ENCODE data around the gene WDR19. TPM values are rescaled to one million over a fixed set of nuclear protein-coding genes. Genes with fewer than 3 reads are reported as not detected.
"Not testable (repeated sequence)": the region's sequence is repeated elsewhere in the genome, so short reads cannot be mapped to it uniquely, and the experiment has no call there.

Gene WDR19
- total RNA-seq, 2 experiments from 2014 or later: 10.0 to 11.8 TPM

GRCh38 chr4:39235696-39236095, 53.4 kb downstream of the WDR19 start:
- ChIA-PET POLR2A (no interaction called here), CTCF (no interaction called here)
- Mint-ChIP-seq H3K27me3 (no peaks in the 10 kb centered on the region), H3K4me3 (no peak overlapping the region), H3K4me1 (peaks cover 2% of the 10 kb centered on the region), H3K9me3 (no peaks in the 10 kb centered on the region), H3K36me3 (ENCODE audit: low read depth) (no peaks in the 10 kb centered on the region), H3K27ac (no peak overlapping the region)
- no peak for DNase-seq

DNA sequence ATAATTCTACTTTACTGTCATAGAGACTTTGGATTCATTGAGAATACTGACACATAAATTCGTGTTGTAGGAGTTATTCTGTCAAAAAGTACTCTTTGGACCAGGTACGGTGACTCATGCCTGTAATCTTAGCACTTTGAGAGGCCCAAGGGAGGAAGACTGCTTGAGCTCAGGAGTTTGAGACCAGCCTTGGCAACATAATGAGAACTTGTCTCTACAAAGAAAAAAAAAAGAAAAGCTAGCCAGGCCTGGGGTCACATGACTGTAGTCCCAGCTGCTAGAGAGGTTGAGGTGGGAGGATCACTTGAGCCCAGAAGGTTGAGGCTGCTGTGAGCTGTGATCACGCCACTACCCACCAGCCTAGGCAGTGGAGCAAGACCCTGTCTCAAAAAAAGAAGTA, 54.9 kb downstream of the WDR19 start:
- DNase-seq: no peak
- Mint-ChIP-seq H3K27ac (no peak overlapping the region), H3K36me3 (ENCODE audit: low read depth) (no peaks in the 10 kb centered on the region), H3K4me1 (peaks cover 2% of the 10 kb centered on the region), H3K9me3 (no peaks in the 10 kb centered on the region), H3K4me3 (no peak overlapping the region), H3K27me3 (no peaks in the 10 kb centered on the region)
- ChIA-PET POLR2A (no interaction called here), CTCF (no interaction called here)

GRCh38 chr4:39243462-39243861, 61.1 kb downstream of the WDR19 start:
- H3K36me3 Mint-ChIP-seq (ENCODE audit: low read depth): peaks cover 5% of the 10 kb centered on the region
- DNase-seq: no peak
- H3K4me1 Mint-ChIP-seq: peaks cover 2% of the 10 kb centered on the region
- CTCF ChIA-PET: no interaction called here
- POLR2A ChIA-PET: no interaction called here
- H3K27ac Mint-ChIP-seq: no peak overlapping the region
- H3K27me3 Mint-ChIP-seq: no peaks in the 10 kb centered on the region
- no peak overlapping the region for H3K4me3 Mint-ChIP-seq
- peaks cover 2% of the 10 kb centered on the region for H3K9me3 Mint-ChIP-seq

DNA sequence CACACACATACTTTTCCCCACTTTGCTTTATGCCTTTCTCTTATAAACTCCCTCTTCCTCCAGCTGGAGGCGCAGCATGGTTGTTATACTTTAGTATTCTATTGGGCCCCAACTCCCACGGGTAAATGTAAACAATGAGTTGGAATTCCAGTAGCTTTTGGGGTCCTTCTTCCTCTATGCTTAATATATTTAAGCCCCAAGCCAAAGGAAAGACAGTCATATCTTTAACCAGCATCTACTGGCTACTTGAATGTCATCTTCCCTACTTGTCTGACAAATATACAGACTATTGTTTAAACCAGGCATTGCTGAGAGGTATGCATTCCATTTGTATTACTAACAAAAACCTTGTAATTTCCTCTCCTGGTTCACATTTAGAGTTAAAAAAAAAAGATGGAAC, 72.9 kb downstream of the WDR19 start:
- Mint-ChIP-seq H3K36me3 (ENCODE audit: low read depth) (peaks cover 2% of the 10 kb centered on the region), H3K4me3 (no peak overlapping the region), H3K27me3 (no peaks in the 10 kb centered on the region), H3K9me3 (no peaks in the 10 kb centered on the region), H3K27ac (no peak overlapping the region), H3K4me1 (no peaks in the 10 kb centered on the region)
- CTCF ChIA-PET: interaction anchor here (0.6 kb wide), 1 partner anchor 373 kb away, joined by 4 read pairs; no protein-coding TSS in a partner anchor
- DNase-seq: no peak
- POLR2A ChIA-PET: no interaction called here

- no peak overlapping the region for H3K4me3 Mint-ChIP-seq
- POLR2A ChIA-PET: no interaction called here
- H3K27me3 Mint-ChIP-seq: no peaks in the 10 kb centered on the region
- peaks cover 2% of the 10 kb centered on the region for H3K36me3 Mint-ChIP-seq (ENCODE audit: low read depth)
- CTCF ChIA-PET: interaction anchor here (0.6 kb wide), 1 partner anchor 53 kb away, joined by 3 read pairs; no protein-coding TSS in a partner anchor
- DNase-seq: no peak
- H3K4me1 Mint-ChIP-seq: no peaks in the 10 kb centered on the region
- H3K9me3 Mint-ChIP-seq: no peaks in the 10 kb centered on the region
- H3K27ac Mint-ChIP-seq: no peak overlapping the region
Measured at GRCh38 chr4:39255871-39256270, 73.5 kb downstream of the WDR19 start.

DNA sequence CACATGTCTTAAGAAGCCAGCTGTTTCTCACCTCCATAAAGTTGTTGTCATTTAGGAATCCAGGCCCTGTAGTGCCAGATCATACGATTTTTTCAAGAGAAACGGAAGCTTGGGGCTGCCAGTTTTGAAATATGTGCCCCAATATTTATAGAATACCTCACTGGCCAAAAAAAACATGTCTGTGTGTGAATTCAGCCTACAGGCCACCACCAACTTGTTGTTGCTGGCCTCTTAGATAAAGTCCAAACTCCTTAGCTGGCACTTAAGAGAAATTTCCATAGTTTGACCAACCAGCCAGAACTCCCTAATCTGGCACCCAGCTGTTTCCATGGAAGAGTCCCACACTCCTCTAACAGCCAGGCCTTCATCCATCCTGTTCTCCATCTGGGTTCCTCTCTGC, 74.1 kb downstream of the WDR19 start:
- CTCF ChIA-PET: no interaction called here
- Mint-ChIP-seq H3K9me3 (no peaks in the 10 kb centered on the region), H3K4me3 (no peak overlapping the region)

GRCh38 chr4:39259571-39260330, 77.4 kb downstream of the WDR19 start:
- DNase-seq: no peak
- no peak overlapping the region for H3K4me3 Mint-ChIP-seq
- ChIA-PET POLR2A (no interaction called here), CTCF (interaction anchor here (0.6 to 0.7 kb wide), 2 partner anchors 690 to 731 kb away, joined by 3 to 4 read pairs; no protein-coding TSS in a partner anchor)
- no peak overlapping the region for H3K27ac Mint-ChIP-seq
- peaks cover 5% of the 10 kb centered on the region for H3K36me3 Mint-ChIP-seq (ENCODE audit: low read depth)
- H3K9me3 Mint-ChIP-seq: no peaks in the 10 kb centered on the region
- H3K4me1 Mint-ChIP-seq: no peaks in the 10 kb centered on the region
- no peaks in the 10 kb centered on the region for H3K27me3 Mint-ChIP-seq

More for the DNA sequence above, 74.1 kb downstream of the WDR19 start:
- no peak for DNase-seq
- Mint-ChIP-seq H3K4me1 (no peaks in the 10 kb centered on the region), H3K27me3 (no peaks in the 10 kb centered on the region), H3K27ac (no peak overlapping the region), H3K36me3 (ENCODE audit: low read depth) (peaks cover 5% of the 10 kb centered on the region)
- POLR2A ChIA-PET: no interaction called here

GRCh38 chr4:39263895-39264294, 81.6 kb downstream of the WDR19 start:
- H3K4me1 Mint-ChIP-seq: no peaks in the 10 kb centered on the region
- H3K4me3 Mint-ChIP-seq: no peak overlapping the region
- no peak for DNase-seq
- no peaks in the 10 kb centered on the region for H3K27me3 Mint-ChIP-seq
- ChIA-PET CTCF (no interaction called here), POLR2A (no interaction called here)
- H3K9me3 Mint-ChIP-seq: no peaks in the 10 kb centered on the region
- H3K27ac Mint-ChIP-seq: no peak overlapping the region
- H3K36me3 Mint-ChIP-seq (ENCODE audit: low read depth): peaks cover 5% of the 10 kb centered on the region

DNA sequence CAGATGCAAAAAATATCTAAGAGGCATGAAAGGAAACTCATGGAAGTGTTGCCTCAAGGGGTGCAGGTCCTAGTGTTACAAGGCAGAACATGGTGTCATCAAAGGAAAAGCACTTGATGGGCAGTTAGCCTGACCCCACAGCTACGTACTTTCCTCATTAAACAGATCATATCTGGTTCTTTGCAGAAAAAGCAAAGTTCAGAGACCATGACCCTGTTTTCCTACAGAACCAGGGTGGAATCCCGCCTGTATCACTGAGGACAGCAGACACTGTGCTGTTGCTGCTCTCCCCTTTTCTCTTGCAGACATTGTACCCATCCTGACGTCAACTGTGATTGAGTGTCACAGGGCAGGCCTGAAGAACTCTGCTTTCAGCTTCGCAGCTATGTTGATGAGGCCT, 92.2 kb downstream of the WDR19 start:
- Mint-ChIP-seq H3K4me1 (no peaks in the 10 kb centered on the region), H3K27me3 (no peaks in the 10 kb centered on the region), H3K9me3 (no peaks in the 10 kb centered on the region), H3K27ac (no peak overlapping the region), H3K36me3 (ENCODE audit: low read depth) (no peaks in the 10 kb centered on the region), H3K4me3 (no peak overlapping the region)
- DNase-seq: no peak
- ChIA-PET POLR2A (no interaction called here), CTCF (interaction anchor here (0.9 to 1.2 kb wide), 3 partner anchors 10 to 84 kb away, joined by 3 read pairs; no protein-coding TSS in a partner anchor)

GRCh38 chr4:39277661-39278060, 95.3 kb downstream of the WDR19 start:
- H3K36me3 Mint-ChIP-seq (ENCODE audit: low read depth); H3K27ac Mint-ChIP-seq; CTCF ChIA-PET; H3K4me3 Mint-ChIP-seq; H3K4me1 Mint-ChIP-seq; POLR2A ChIA-PET; H3K9me3 Mint-ChIP-seq; H3K27me3 Mint-ChIP-seq; DNase-seq: not testable (repeated sequence)

DNA sequence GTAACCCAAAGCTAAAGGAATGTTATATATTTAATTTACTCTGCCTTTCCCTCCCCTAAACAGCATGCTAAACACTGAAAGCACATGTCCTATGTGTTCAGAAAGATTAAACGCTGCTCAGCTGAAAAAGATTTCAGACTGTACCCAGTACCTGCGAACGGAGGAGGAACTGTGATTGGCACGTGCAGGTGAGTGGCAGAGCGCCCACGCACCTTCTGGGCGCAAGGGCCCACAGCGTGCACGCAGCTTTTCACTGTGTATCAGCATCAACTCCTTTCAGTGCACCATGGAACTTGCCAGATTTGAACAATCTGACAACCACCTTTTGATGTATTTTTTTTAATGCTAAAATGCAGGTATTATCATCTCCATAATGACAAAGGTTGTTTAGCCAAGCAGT, 96.1 kb downstream of the WDR19 start:
- Mint-ChIP-seq H3K4me1 (no peaks in the 10 kb centered on the region), H3K27ac (no peak overlapping the region), H3K36me3 (ENCODE audit: low read depth) (peaks cover 9% of the 10 kb centered on the region), H3K4me3 (no peak overlapping the region), H3K9me3 (no peaks in the 10 kb centered on the region), H3K27me3 (no peaks in the 10 kb centered on the region)
- CTCF ChIA-PET: no interaction called here
- POLR2A ChIA-PET: no interaction called here
- DNase-seq: no peak

DNA sequence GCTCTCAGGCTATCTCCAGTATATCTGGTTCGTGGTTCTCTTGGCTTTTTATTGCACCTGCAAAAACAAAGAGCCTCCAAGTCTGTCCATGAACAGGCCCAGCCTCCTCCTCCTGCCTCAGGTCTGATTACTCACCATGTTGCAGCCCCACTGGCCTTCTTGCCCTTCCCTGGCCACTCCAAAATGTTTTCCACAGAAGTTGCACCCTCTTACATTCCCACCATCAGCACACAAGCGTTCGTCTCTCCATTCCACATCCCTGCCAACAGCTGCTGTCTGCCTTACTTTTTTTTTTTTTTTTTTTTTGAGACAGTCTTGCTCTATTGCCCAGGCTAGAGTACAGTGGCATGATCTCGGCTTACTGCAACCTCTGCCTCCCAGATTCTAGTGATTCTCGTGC, 97.1 kb downstream of the WDR19 start:
- Mint-ChIP-seq H3K4me3 (no peak overlapping the region), H3K36me3 (ENCODE audit: low read depth) (peaks cover 9% of the 10 kb centered on the region), H3K27ac (no peak overlapping the region), H3K9me3 (no peaks in the 10 kb centered on the region), H3K27me3 (no peaks in the 10 kb centered on the region), H3K4me1 (no peaks in the 10 kb centered on the region)
- ChIA-PET POLR2A (no interaction called here), CTCF (interaction anchor here (0.7 kb wide), 1 partner anchor 11 kb away, joined by 3 read pairs; no protein-coding TSS in a partner anchor)
- no peak for DNase-seq

DNA sequence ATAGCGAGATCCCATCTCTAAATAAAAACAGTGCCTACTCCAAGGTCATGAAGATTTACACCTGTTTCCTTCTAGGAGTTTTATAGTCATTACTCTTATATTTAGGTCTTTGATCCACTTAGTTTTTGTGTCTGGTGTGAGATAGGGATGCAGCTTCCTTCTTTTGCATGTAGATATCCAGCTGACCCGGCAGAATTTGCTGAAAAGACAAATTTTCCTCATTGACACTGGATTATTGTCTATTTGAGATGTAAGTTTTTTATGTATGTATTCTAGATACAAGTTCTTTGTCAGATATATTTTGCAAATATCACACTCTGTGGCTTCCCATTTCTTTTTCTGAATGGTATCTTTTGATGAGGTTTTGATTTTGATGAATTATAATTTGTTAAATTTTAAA, 98.4 kb downstream of the WDR19 start:
- Mint-ChIP-seq H3K9me3 (no peaks in the 10 kb centered on the region), H3K36me3 (ENCODE audit: low read depth) (peaks cover 19% of the 10 kb centered on the region), H3K4me3 (no peak overlapping the region), H3K27me3 (no peaks in the 10 kb centered on the region), H3K27ac (no peak overlapping the region), H3K4me1 (peaks cover 4% of the 10 kb centered on the region)
- ChIA-PET POLR2A (no interaction called here), CTCF (interaction anchor here (0.6 kb wide), 1 partner anchor 116 kb away, joined by 3 read pairs; no protein-coding TSS in a partner anchor)
- no peak for DNase-seq
